ENCODE data around the gene MRPL54.
"Not testable (repeated sequence)": the region's sequence is repeated elsewhere in the genome, so short reads cannot be mapped to it uniquely, and the experiment has no call there.

MRPL54 gene

DNA sequence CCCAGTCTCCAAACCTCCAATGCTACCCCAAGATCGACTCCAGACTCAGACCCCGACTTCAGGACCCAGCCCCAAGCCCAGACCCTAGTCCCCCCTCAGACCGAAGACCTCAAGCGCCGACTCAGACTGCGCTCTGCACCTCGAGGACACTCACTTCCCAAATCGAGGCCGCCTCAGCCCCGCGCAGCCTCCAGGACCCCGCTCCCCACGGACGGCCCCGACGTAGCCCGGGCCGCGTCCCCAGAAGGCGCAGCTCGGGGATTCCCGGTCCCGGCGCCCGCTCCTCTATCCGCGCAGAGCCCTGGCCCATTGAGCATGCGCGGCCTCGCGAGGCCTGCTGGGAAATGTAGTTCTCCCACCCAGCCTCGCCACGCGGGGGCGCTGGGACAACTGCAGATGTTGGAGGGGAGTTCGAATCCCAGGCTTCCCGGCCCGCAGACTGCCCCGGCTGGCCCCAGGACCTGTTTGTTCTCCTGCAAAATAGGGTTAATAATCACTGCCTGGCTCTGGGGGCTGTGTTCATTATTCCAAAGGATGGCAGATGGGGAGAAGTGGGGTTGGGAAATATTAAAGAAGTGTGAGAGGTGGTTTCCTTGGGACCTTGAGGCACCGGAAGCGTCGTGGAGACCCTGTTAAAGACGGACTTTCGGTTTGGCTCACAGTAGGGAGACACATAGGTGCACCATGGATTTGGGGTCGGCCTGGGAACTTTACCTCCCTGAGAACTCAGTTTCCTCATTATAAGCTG is 926 bp upstream of the MRPL54 start, which contains the start of gene APBA3:
APBA3 (minus strand) TSS at position 311 of the 748 bp plus-strand sequence. CDS start 1,428 bp downstream, outside the sequence.
- DNase-seq: peak; percentile 83
- no peaks in the 10 kb centered on the region for H3K27me3 ChIP-seq (replicated peaks)
- peaks cover 19% of the 10 kb centered on the region for H3K36me3 ChIP-seq (replicated peaks)
- TF ChIP-seq, protein P1, sequence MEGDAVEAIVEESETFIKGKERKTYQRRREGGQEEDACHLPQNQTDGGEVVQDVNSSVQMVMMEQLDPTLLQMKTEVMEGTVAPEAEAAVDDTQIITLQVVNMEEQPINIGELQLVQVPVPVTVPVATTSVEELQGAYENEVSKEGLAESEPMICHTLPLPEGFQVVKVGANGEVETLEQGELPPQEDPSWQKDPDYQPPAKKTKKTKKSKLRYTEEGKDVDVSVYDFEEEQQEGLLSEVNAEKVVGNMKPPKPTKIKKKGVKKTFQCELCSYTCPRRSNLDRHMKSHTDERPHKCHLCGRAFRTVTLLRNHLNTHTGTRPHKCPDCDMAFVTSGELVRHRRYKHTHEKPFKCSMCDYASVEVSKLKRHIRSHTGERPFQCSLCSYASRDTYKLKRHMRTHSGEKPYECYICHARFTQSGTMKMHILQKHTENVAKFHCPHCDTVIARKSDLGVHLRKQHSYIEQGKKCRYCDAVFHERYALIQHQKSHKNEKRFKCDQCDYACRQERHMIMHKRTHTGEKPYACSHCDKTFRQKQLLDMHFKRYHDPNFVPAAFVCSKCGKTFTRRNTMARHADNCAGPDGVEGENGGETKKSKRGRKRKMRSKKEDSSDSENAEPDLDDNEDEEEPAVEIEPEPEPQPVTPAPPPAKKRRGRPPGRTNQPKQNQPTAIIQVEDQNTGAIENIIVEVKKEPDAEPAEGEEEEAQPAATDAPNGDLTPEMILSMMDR (IDR thresholded peaks at IDR 0.05; ENCODE audit: low read depth, low read length, missing control alignments): peak; percentile 75
- H3K4me3 ChIP-seq (ENCODE audit: low read depth, low read length): peak within 1 kb of the TSS; percentile 96
- in situ Hi-C loops (cut with HindIII; ENCODE audit: low pct_ligation_motif_present, low sequenced_read_pairs): no loop called here
- peak within 1 kb of the TSS; percentile 98 for H3K27ac ChIP-seq

DNA sequence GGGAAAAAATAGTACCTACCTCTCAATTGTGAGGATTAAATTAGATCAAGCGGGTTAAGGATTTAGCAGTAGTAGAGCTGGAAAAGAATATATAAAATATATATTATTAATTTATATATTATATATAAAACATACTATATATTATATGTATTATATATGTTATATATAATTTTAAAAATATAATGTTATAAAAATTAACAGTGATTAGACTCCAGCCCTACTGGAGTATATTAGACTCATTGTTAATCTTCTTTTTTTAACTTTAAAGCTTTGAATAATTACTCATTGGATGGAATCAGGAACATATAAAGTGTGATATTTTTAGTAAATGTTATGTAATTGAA is 380 bp upstream of the MRPL54 start:
- TF ChIP-seq, protein P1 (IDR thresholded peaks at IDR 0.05; ENCODE audit: low read depth, low read length, missing control alignments): no peak
- peak overlapping the region; percentile 98 for H3K27ac ChIP-seq
- in situ Hi-C loops (cut with HindIII; ENCODE audit: low pct_ligation_motif_present, low sequenced_read_pairs): no loop called here
- no peaks in the 10 kb centered on the region for H3K27me3 ChIP-seq (replicated peaks)
- DNase-seq: no peak
- no peak overlapping the region for H3K4me3 ChIP-seq (ENCODE audit: low read depth, low read length)
- peaks cover 22% of the 10 kb centered on the region for H3K36me3 ChIP-seq (replicated peaks)

DNA sequence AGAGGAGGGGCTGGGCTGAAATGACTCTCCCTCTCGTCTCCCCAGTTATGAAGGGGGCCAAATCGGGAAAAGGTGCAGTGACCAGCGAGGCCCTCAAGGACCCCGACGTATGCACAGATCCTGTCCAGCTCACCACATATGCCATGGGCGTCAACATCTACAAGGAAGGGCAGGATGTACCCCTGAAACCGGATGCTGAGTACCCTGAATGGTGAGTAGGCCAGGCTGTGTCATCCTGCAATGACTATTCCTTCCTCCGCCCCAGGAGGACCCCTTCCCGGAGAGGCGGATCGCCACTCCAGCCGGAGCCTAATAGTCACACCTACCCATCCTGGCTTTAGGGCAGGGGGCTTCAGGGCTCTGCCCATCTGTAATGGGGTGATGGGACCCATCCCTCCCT is 2.6 kb downstream of the MRPL54 start:
- Histone ChIP-seq H3K27ac (no peak overlapping the region), H3K4me3 (ENCODE audit: low read depth, low read length) (no peak overlapping the region), H3K27me3 (replicated peaks) (no peaks in the 10 kb centered on the region), H3K36me3 (replicated peaks) (peaks cover 18% of the 10 kb centered on the region)
- TF ChIP-seq, protein P1 (IDR thresholded peaks at IDR 0.05; ENCODE audit: low read depth, low read length, missing control alignments): no peak
- in situ Hi-C loops (cut with HindIII; ENCODE audit: low pct_ligation_motif_present, low sequenced_read_pairs): no loop called here
- no peak for DNase-seq

DNA sequence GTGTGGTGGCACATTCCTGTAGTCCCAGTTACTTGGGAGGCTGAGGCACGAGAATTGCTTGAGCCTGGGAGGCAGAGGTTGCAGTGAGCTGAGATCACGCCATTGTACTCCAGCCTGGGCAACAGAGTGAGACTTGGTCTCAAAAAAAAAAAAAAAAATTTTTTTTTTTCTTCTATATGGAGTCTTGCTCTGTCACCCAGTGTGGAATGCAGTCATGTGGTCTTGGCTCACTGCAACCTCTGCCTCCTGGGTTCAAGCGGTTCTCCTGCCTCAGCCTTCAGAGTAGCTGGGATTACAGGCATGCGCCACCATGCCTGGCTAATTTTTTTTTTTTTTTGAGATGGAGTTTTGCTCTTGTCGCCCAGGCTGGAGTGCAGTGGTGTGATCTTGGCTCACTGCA is 3.3 kb downstream of the MRPL54 start:
- peak; percentile 31 for DNase-seq
- H3K27ac ChIP-seq; H3K4me3 ChIP-seq (ENCODE audit: low read depth, low read length); H3K27me3 ChIP-seq (replicated peaks); in situ Hi-C loops (cut with HindIII; ENCODE audit: low pct_ligation_motif_present, low sequenced_read_pairs): not testable (repeated sequence)
- peaks cover 18% of the 10 kb centered on the region for H3K36me3 ChIP-seq (replicated peaks)

DNA sequence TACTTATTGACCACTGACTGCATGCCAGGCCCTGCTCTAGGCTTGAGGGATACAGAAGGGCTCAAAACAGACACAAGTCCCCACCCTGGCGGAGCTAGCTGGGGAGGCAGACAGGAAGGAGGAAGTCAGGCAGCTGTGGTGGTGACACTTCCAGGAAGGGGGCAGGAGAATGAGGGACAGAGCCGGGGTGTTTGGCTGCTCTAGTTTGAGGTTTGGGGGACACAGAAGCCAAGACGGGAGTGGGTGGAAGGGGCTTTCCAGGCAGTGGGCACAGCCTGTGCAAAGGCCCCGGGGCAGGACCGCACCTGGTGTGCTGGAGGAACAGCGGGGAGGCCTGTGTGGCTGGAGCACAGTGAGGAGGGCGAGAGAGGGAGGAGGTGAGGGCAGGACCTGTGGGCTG is 4.0 kb downstream of the MRPL54 start:
- in situ Hi-C loops (cut with HindIII; ENCODE audit: low pct_ligation_motif_present, low sequenced_read_pairs): no loop called here
- DNase-seq: no peak
- TF ChIP-seq, protein P1 (IDR thresholded peaks at IDR 0.05; ENCODE audit: low read depth, low read length, missing control alignments): no peak
- Histone ChIP-seq H3K36me3 (replicated peaks) (peaks cover 18% of the 10 kb centered on the region), H3K27me3 (replicated peaks) (no peaks in the 10 kb centered on the region), H3K27ac (no peak overlapping the region), H3K4me3 (ENCODE audit: low read depth, low read length) (no peak overlapping the region)

DNA sequence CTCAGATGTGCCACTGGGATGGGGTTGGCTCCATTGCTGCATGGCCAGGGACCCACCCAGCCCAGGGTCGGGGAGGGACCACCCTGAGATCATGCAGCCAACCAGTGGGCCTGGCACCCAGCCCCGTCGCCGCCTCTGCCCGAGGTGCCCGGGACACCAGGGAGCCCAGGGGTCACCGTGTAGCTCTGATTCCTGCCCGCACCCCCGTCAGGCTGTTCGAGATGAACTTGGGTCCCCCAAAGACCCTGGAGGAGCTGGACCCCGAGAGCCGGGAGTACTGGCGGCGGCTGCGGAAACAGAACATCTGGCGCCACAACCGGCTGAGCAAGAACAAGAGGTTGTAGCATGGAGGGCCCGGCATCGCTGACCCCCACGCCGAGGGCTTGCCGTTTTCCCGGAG is 4.6 kb downstream of the MRPL54 start:
- no peaks in the 10 kb centered on the region for H3K27me3 ChIP-seq (replicated peaks)
- H3K4me3 ChIP-seq (ENCODE audit: low read depth, low read length): no peak overlapping the region
- H3K36me3 ChIP-seq (replicated peaks): peaks cover 18% of the 10 kb centered on the region
- DNase-seq: no peak
- in situ Hi-C loops (cut with HindIII; ENCODE audit: low pct_ligation_motif_present, low sequenced_read_pairs): no loop called here
- TF ChIP-seq, protein P1 (IDR thresholded peaks at IDR 0.05; ENCODE audit: low read depth, low read length, missing control alignments): no peak
- H3K27ac ChIP-seq: no peak overlapping the region

Data from brain microvascular endothelial cell (primary cell).